Epidermal melanocyte (primary cell): ENCODE data around the gene PNPLA3.
"Not testable (repeated sequence)": the region's sequence is repeated elsewhere in the genome, so short reads cannot be mapped to it uniquely, and the experiment has no call there.

ENCODE experiments used
- DNase-seq: peaks from one replicate; pipeline ENCODE4 v3.0.0; 2011; ENCODE audit warnings: low spot score; ENCODE audit not compliant: insufficient read length

The PNPLA3 gene

DNA sequence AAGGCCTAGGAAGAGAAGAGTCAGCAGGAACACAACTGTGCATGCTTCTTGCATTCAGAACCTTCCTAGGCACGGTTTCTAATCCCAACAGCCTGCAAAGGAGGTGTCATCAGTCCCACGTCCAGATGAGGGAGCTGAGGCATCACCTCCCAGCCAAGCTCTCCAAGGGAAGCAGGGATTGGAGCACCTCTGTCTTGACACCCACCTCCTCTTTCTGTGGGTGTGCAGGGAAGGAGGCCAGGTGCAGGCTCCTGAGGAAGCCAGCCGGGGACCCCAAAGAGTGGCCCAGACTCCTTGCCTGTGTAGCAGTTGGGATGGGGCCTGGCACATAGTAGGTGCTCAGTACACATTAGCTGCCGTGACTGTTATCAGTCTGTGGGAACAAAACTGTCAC, 33.7 kb upstream of the PNPLA3 start:
- DNase-seq, result no peak

DNA sequence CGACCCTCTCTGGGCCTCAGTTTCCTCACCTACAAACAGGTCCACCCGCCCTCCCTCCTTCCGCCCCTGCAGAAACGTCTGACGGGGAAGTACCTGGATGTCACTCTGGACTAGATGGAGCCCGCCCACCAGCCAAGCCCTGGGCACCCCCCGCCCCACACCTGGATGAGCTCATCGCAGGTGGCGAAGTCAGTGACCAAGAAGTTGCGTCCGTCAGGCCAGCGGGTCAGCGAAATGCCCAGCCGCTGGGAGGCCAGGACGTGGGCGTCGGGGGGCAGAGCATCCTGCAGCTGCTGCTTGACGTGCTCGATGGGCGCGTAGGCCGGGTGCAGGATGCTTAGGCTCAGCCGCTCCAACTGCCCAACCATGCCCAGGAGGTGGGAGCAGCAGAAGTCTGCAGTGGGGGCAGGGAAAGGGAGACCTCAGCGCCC, 32.7 kb upstream of the PNPLA3 start:
- no peak for DNase-seq

DNA sequence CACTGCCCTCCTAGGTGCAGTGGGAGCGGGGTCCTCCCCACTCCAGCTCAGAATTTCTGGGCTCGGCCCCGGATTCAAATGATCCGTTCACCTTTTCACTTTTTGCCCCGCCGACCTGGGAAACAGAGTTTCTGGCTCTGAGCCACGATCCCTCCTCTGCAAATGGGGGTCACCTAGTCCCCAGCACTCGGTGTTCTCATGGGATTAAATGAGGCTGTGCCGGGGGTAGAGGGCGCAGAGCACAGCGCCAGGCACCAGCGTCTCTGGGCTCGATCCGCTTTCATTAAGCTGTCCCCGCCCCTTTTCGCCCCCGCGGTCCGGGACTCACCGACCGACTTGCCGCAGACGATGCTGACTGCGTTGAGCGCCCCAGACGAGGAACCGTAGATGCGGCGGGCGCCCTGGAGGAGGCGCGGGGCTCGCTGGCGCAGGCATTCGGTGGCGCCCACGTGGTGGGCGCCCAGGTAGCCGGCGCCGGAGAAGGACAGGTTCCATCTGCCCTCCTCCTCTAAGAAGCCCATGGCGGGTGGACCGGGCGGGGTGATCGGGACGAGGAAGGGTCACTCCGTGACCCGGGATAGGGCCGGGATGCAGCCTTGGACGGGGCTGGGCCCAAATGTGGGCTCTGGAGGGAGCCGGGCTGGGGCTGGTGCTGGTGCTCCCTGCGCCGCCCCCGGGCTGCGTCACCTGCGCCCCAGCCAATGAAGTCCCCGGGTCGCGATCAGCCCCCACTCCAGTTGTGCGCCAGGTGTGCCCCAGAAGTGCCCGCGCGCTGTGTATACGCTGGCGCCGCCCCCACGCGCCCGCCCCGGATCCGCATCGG, 32.0 kb upstream of the PNPLA3 start, which contains the start of gene PNPLA5:
Gene PNPLA5, minus strand, starts transcription at position 654 of the 823 bp plus-strand sequence. Its CDS starts 133 bp downstream, at position 521.
- no peak for DNase-seq

DNA sequence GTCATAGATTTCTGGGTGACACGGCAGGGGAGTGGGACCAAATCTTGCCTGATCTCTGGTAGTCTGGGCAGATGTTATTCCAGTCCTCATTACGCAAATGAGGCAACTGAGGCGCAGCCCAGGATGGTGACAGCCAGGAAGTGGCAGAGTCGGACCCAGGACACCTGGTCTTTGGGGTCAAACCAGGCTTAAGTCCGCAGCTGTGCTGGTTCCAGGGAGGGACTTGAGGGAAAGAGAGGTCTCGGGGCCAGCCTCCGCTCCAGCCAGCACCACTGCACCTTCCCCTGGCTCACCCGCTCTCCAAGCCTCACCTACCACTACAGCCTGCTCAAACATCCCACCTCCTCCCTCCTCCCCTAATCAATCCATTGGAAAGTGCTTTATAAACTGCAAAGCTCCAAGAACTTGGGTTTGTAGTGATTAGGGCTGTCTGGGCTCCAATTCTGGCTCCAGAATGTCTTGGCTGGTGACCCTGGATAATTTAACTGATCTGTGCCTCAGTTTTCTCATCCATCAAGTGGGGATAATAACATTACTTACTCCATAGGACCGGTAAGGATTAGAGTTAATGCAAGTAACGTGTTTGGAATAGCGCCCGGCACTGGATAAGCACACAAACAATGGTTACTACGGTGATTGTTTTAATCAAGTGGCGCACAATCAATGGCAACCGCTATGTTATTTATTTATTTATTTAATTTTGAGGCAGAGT, 31.3 kb upstream of the PNPLA3 start:
- DNase-seq, result no peak

DNA sequence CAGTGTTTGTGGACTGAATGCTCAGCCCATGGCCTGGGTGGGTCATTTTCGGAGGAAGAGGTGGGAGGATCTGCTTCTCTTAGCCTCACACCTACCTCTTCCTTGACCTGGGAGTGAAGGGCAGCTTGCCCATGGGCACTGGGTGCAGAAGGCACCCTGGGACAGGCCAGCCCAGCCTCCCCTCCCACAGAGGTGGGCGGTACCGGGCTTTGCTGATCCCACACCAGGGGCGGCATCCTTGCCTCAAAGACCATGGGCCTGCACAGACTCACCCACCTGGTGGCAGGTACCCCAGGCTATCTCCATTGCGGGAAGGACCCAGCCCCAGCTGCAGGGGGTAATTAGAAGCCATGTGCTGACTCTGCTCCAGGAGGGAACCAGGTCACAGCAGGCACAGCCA, 30.3 kb upstream of the PNPLA3 start:
- no peak for DNase-seq

DNA sequence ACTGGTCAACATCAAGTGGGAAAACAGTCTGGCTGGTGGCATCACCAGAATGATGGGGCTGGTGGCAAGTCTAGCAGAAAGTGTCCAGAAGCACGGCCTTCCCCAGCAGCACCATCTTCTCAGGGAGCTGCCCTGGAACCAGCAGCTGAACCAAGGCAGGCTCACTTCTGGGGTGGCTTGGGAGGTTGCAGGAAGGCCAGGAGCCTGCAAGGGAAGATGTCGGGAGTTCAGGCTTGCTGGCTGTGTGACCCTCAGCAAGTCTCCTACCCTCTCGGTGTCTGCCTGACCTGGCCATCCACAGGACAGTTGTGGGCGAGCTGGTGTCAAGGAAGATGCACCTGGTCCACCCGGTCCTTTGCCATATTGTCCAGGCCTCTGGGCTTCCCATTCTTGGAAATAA, 29.5 kb upstream of the PNPLA3 start:
- DNase-seq, result no peak

DNA sequence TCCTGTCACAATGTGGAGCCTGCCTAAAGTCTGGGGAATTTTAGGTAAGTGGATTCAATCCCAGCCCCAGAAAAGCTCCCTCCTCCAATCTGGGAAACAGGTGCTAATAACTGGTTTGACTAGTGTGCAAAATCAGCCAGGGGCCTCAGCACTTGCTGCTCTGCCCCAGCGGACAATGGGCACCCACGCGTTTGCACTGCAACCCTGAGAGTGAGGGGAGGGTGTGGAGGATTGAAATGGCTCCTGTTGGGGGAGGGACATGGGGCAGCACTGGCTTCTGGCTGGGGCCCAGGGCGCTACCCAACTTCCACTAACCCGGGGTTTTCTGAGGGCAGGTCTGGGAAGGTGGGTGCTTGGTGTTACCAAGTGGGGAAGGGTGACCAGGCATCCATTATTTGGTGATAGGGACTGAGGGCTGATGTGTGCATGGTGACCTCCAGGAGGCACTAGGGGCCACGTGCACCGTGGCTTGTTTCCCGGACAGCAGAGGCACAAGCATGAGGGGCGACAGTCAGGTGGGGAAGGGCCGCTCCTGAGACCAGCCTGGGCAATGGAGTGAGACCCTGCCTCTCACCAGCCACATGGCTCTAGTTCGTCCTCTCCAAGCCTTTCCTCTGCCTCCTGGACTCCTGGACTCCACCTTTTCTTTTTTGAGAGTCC, 27.5 kb upstream of the PNPLA3 start:
- no peak for DNase-seq

DNA sequence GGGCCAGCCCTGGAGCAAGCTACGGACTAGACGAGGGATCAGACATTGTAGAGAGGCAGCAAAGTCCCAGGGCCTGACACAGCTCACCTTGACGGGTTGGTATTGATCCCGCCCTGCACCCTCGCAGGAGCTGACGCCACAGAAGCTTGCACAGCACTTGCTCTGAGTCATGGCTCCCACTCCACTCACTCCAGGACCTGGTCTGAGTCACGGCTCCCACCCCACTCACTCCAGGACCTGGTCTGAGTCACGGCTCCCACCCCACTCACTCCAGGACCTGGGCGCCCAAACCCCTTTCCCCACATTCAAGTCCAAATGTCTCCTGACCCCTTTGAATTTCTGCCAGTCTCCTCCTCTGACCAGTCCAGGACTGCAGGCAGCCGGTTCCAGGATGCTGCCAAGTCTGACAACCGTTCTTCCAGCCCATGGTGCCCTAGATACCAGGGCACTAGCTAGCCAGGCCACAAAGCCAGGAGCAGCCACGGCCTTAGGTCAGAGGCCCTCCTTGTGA, 25.8 kb upstream of the PNPLA3 start:
- no peak for DNase-seq

DNA sequence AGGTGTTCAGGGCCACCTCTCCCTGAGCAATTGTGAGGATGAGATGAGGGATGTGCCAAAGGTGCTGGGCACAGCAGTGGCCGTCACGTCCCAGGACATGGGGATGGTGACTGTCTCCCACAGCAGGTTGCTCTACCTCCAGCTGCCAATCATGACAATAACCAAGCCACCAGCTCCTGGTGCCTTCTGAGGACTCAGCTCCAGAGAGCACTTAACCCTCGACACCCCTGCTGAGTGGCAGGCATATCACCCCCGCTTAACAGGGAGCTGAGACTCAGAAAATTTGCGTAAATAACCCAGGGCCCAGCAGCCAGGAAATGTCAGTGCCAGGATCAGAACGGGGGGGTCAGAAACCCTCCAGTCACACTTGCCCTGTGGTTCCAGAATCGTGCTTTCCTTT, 23.4 kb upstream of the PNPLA3 start:
- no peak for DNase-seq

DNA sequence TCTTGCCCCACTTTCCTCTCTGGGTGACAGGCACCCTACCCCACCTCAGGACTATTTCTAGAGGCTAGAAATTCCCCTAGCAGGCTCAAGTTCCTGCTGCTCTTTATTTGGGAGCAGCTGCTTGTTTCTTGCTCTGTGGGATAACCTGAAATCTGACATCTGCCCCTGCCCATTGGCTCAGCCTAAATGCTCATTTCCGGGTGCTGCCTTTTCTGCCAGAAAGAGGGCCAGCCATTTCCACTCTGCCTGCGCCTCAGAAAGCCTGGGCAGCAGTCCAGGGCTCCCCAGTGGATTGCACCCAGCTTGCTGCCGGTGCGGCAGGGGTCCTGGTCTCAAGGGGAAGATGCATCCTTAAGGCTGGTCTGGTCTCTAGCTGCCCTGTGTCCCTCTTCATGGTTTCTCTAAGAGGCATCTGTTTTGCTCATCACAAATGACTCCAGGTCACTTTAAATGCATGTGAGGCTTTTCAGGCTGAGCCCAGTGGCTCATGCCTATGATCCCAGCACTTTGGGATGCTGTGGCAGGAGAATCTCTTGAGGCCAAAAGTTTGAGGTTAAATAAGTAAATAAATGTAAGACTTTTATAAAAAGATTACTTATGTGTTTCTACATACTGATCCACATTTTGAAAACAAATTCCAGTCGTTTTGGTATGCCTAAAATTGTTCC, 21.5 kb upstream of the PNPLA3 start:
- no peak for DNase-seq

DNA sequence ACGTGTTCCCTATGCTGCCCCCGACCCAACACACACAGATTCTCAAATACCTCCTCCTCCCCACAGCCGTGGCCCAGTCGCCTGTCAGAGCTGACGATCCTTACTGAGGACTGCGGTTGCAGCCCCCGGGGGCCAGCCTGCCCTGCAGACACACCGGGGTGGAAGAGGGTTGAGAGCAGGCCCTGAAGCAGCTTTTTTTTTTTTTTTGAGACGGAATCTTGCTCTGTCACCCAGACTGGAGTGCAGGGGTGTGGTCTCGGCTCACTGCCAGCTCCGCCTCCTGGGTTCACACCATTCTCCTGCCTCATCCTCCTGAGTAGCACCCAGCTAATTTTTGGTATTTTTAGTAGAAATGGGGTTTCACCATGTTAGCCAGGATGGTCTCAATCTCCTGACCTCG, 20.6 kb upstream of the PNPLA3 start:
- DNase-seq, result not testable (repeated sequence)

DNA sequence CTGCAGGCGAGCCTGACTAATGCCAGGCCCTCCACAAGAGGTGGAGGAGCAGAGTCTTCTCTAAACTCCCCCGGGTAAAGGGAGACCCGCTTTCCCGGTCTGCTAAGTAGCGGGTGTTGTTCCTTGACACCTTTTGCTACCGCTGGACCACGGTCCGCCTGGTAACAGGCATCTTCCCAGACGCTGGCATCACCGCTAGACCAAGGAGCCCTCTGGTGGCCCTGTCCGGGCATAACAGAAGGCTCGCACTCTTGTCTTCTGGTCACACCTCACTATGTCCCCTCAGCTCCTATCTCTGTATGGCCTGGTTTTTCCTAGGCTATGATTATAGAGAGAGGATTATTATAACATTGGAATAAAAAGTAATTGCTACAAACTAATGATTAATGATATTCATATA, 19.2 kb upstream of the PNPLA3 start:
- not testable (repeated sequence) for DNase-seq

DNA sequence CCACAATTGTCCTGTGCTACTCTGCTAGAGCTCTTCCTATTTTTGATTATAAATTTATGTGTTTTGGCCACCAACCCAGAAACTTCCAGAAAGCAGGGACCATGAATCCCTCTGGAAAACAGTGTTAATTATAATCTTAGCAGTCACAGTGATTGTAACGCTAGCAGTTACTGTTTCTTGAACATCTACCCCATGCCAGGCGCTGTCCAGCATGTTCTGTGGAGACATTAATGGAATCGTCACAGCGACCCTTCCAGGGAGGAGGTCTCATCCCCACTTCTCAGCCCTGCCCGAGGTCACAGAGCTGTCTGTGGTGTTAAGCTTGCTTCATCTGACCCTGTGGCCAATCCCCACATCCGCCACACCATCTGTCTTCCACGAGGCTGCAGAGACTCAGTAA, 17.9 kb upstream of the PNPLA3 start:
- DNase-seq, result no peak

DNA sequence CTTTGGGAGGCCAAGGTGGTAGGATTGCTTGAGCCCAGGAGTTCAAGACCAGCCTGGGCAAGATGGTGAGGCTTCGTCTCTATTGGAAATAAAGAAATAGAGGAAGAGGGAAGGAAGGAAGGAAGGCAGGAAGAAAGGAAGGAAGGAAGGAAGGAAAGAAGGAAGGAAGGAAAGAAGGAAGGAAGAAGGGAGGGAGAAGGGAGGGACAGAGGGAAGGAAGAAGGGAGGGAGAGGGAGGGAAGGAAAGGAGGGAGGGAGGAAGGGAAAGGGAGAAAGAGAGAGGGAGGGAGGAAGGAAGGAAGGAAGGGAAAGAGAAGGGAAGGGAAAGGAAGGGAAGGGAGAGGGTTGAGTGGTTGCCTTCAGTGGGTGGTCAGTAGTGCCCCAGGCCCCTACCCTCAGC, 13.9 kb upstream of the PNPLA3 start:
- DNase-seq, result no peak

DNA sequence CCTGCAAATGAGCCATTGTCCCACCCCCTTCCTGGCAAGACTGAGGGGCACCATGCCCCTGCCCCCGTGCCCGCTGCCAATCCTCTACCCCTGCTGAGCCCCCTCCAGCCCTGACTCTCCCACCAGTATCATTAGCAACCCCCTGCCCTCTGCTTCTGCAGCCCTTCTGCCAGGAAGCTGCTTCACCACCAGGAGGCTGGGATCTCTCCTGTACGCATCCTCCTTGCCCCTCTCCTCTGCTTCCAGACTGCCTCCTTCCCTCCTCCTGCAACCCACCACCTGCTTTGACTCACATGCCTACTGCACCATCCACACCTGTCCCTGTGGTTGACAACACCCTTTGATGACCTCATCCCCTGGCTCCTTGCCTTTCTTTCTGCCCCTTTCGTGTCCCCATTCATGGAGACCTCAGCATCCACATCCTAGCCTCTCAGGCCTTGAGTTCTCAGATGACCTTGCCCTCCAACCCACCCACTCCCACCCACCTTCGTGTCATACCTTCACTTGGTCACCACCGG, 13.4 kb upstream of the PNPLA3 start:
- DNase-seq, result no peak

DNA sequence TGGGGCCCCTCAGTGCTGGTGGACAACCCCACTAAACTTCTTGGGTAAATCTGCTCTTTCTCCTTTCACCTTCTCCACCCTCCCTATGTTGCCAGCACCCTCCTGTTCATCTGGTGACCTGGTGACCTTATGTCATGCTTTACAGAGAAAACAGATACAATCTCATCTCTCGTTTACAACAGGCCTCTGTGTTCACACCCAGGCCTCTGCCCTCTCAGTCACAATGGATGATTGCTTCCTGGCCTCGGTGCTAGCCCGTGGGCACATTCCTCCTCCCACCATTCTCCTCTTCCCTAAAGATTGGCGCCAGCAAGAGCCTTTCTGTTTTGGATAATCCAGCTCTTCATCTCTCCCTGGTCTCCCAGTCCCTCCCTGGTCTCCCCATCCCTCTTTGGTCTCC, 12.3 kb upstream of the PNPLA3 start:
- no peak for DNase-seq

DNA sequence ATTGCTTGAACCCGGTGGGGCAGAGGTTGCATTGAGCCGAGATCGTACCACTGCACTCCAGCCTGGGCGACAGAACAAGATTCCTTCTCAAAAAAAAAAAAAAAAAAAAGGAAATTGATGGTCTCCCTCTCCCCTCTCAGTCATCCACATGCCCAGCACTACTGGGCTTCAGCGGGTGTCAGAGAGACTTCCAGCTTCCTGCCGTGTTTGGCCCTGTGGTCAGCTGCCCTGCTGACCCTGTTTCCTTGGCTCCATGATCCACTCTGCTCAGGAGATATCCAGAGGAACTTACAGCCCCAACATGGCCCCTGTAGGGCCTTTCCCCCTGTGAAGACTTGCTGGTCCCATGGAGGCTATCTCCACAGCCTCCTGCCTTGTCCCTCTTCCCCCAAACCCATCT, 6.1 kb upstream of the PNPLA3 start:
- no peak for DNase-seq

DNA sequence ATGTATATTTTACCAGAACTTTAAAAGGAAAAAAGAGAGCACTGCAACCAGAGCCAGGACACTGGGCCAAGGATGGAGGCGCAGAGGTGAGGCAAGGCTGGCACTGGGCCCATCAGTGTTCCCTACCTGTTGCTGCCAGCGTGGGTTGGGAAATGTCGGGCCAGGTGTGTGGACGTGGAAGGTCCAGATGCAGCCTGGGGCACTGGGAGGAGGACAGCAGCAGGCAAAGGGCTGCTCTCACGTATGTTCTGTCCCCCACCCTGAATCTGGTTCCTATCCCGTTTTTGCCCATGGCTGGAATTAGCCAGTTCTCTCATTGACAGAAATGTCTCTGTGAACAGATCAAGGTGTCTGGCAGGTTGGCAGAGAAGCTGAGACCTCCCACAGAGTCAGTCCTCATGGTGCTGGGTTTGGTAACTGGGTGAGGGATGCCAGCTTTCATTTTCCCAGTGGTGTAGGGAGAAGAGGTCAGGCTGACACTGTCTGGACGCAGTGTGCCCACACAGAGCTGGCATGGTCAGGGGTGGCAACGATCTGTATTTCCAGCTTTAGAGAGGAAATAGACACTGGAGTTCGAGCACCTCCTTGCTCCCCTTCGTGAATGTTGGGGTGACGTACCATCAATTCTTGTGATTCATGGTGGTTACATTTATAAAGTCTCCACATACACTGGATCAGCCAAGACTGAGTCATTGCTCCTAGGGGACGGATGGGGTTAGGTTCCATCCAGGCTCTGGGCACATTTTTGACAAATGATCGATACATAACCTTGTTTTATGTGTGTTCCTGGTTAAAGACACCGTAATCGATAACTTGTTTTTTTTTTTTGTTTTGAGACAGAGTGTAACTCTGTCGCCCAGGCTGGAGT, 4.3 kb upstream of the PNPLA3 start:
- no peak for DNase-seq

DNA sequence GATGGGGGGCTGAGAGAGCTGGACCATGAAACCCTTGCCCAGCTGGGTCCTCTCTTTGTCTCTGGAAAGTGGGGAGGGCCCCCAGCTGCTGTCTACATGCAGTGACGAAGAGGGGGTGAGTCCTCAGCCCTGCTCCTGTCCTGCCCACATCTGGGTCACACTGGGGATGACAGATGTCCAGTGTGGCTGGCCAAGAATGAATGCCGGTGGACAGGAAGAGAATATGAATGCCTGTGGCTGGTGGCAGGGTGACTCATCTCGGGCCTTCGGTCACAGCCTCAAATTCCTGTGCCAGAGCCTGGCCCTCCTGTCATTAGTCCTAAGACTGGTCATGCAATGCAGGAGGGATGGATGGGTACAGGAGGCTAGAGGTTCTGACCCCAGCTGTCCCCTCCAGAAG, 2.2 kb upstream of the PNPLA3 start:
- peak; percentile 60 for DNase-seq

DNA sequence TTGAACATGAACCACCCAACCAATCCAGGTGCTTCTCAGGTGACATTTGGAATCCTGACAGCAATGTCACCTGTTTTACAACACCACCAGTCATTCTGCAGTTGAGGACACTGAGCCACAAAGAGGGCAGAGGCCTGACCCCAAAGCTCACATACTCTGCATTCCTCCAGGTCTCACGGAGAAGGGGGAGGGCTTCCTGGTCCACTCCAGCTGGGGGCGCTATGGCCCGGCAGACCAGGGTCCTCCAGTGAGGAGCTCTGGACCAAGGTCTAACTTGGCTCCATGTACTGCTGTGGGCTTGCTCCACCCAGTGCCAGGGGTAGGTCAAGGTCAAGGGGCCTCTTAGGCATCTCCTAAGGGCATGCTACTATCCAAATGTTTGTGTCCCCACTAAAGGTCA, 1.5 kb upstream of the PNPLA3 start:
- DNase-seq, result no peak
